H1 (cell line): ENCODE data around the gene PHF3. TPM values are rescaled to one million over a fixed set of nuclear protein-coding genes. Genes with fewer than 3 reads are reported as not detected.

ENCODE experiments used
- ATF3 ChIP-seq: IDR thresholded peaks from 2 replicates; pipeline ENCODE4 v1.6.1; 2011; ENCODE audit warnings: low read depth, mild to moderate bottlenecking, low read length; ENCODE audit not compliant: insufficient read depth
- CBX8 ChIP-seq: fragments of 300-800, 300-1000 bp; sonication (generic); IDR thresholded peaks from 2 replicates; pipeline ENCODE4 v1.7.1; 2016; ENCODE audit warnings: low read depth, low read length, borderline replicate concordance
- CTBP2 ChIP-seq: IDR thresholded peaks from 2 replicates; pipeline ENCODE4 v1.7.0; 2011; ENCODE audit warnings: borderline replicate concordance, mild to moderate bottlenecking, moderate library complexity, mixed read lengths, low read length; ENCODE audit not compliant: insufficient read depth, insufficient read length
- HDAC6 ChIP-seq: IDR thresholded peaks from one replicate; pipeline ENCODE4 v1.7.1; 2012; ENCODE audit warnings: low read depth, mild to moderate bottlenecking, inconsistent platforms, low read length, moderate library complexity
- JUN ChIP-seq: IDR thresholded peaks from 2 replicates; pipeline ENCODE4 v1.6.1; 2011; ENCODE audit warnings: low read depth, mild to moderate bottlenecking, improper control_type of control experiment, low read length
- PHF8 ChIP-seq: fragments of 200-600 bp; sonication (generic); conservative IDR thresholded peaks from 2 replicates; pipeline ENCODE4 v1.7.1; 2012; ENCODE audit warnings: low read depth, mild to moderate bottlenecking, inconsistent platforms, low read length, moderate library complexity
- POU5F1 ChIP-seq: IDR thresholded peaks from 2 replicates; pipeline ENCODE4 v1.6.1; 2011; ENCODE audit warnings: low read depth, mild to moderate bottlenecking, low read length, moderate library complexity
- RFX5 ChIP-seq: IDR thresholded peaks from 2 replicates; pipeline ENCODE4 v1.6.1; 2011; ENCODE audit warnings: low read depth, low read length, improper control_type of control experiment, borderline replicate concordance
- TAF7 ChIP-seq: optimal IDR thresholded peaks from 2 replicates; pipeline ENCODE3; 2011; ENCODE audit warnings: low read depth, mild to moderate bottlenecking, inconsistent platforms, low read length, moderate library complexity, borderline replicate concordance
- TCF12 ChIP-seq: IDR thresholded peaks from 2 replicates; pipeline ENCODE4 v1.6.1; 2011; ENCODE audit warnings: low read depth, mild to moderate bottlenecking, low read length
- polyA plus RNA-seq, 7 experiments: library from polyadenylated mRNA; depleted of rRNA in 3 of 7; stranded (reverse) in 5 of 7; unstranded in 2 of 7; fragments of >200 nt in 5 of 7; fragments of 200-250 nt in 2 of 7; gene quantifications; 1 replicate in 5 of 7; 2 replicates in 1 of 7; 4 replicates in 1 of 7; pipeline versions ENCODE4 v1.2.1 to v1.2.3, GENCODE V29; 2011 to 2013; ENCODE audit warnings: missing spikeins in 2 of 7, mixed read lengths in 2 of 7
- total RNA-seq: library from RNA; stranded (reverse); fragmentation: NEBNext Ultra II Directional; extraction: Animal tissue kit (Norgen Biotek cat#: 25700); gene quantifications from 2 replicates; pipeline ENCODE4 v1.2.1, GENCODE V29; 2021
- TF ChIP-seq, protein P1 (sequence below): fragments of 300-600 bp; sonication (generic); IDR thresholded peaks from 2 replicates; pipeline ENCODE4 v1.7.1; 2012; ENCODE audit warnings: low read length, moderate library complexity, mild to moderate bottlenecking, inconsistent platforms; ENCODE audit not compliant: insufficient replicate concordance

PHF3 gene
- total and polyA plus RNA-seq, 2 of the 8 experiments (the other 6 are each of a cell fraction or from before 2014, with no cell fraction given) = 10.1 to 69.3 TPM

DNA sequence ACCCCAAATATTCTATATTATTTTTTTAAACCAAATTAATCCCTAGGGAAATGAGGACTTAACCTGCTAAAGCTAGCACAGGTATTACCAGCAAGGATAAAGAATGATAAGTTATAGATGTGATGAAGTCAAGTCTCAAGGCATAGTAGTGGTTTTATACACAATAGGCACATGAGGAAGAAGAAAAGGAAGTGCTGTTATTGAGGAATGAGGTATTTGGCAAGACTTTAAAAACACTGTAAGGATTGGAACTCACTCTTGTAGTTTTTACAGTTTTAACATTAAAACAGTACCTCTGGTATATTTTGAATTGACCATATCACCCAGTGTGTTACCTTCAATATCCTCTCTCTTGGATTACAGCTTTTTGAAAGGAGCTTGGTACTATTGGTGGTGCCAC is 54.6 kb downstream of the PHF3 start (continued):
- TF ChIP-seq, protein P1, sequence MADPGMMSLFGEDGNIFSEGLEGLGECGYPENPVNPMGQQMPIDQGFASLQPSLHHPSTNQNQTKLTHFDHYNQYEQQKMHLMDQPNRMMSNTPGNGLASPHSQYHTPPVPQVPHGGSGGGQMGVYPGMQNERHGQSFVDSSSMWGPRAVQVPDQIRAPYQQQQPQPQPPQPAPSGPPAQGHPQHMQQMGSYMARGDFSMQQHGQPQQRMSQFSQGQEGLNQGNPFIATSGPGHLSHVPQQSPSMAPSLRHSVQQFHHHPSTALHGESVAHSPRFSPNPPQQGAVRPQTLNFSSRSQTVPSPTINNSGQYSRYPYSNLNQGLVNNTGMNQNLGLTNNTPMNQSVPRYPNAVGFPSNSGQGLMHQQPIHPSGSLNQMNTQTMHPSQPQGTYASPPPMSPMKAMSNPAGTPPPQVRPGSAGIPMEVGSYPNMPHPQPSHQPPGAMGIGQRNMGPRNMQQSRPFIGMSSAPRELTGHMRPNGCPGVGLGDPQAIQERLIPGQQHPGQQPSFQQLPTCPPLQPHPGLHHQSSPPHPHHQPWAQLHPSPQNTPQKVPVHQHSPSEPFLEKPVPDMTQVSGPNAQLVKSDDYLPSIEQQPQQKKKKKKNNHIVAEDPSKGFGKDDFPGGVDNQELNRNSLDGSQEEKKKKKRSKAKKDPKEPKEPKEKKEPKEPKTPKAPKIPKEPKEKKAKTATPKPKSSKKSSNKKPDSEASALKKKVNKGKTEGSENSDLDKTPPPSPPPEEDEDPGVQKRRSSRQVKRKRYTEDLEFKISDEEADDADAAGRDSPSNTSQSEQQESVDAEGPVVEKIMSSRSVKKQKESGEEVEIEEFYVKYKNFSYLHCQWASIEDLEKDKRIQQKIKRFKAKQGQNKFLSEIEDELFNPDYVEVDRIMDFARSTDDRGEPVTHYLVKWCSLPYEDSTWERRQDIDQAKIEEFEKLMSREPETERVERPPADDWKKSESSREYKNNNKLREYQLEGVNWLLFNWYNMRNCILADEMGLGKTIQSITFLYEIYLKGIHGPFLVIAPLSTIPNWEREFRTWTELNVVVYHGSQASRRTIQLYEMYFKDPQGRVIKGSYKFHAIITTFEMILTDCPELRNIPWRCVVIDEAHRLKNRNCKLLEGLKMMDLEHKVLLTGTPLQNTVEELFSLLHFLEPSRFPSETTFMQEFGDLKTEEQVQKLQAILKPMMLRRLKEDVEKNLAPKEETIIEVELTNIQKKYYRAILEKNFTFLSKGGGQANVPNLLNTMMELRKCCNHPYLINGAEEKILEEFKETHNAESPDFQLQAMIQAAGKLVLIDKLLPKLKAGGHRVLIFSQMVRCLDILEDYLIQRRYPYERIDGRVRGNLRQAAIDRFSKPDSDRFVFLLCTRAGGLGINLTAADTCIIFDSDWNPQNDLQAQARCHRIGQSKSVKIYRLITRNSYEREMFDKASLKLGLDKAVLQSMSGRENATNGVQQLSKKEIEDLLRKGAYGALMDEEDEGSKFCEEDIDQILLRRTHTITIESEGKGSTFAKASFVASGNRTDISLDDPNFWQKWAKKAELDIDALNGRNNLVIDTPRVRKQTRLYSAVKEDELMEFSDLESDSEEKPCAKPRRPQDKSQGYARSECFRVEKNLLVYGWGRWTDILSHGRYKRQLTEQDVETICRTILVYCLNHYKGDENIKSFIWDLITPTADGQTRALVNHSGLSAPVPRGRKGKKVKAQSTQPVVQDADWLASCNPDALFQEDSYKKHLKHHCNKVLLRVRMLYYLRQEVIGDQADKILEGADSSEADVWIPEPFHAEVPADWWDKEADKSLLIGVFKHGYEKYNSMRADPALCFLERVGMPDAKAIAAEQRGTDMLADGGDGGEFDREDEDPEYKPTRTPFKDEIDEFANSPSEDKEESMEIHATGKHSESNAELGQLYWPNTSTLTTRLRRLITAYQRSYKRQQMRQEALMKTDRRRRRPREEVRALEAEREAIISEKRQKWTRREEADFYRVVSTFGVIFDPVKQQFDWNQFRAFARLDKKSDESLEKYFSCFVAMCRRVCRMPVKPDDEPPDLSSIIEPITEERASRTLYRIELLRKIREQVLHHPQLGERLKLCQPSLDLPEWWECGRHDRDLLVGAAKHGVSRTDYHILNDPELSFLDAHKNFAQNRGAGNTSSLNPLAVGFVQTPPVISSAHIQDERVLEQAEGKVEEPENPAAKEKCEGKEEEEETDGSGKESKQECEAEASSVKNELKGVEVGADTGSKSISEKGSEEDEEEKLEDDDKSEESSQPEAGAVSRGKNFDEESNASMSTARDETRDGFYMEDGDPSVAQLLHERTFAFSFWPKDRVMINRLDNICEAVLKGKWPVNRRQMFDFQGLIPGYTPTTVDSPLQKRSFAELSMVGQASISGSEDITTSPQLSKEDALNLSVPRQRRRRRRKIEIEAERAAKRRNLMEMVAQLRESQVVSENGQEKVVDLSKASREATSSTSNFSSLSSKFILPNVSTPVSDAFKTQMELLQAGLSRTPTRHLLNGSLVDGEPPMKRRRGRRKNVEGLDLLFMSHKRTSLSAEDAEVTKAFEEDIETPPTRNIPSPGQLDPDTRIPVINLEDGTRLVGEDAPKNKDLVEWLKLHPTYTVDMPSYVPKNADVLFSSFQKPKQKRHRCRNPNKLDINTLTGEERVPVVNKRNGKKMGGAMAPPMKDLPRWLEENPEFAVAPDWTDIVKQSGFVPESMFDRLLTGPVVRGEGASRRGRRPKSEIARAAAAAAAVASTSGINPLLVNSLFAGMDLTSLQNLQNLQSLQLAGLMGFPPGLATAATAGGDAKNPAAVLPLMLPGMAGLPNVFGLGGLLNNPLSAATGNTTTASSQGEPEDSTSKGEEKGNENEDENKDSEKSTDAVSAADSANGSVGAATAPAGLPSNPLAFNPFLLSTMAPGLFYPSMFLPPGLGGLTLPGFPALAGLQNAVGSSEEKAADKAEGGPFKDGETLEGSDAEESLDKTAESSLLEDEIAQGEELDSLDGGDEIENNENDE = no peak
- TF ChIP-seq TCF12 (no peak), ATF3 (no peak), PHF8 (no peak), CBX8 (no peak), RFX5 (no peak), POU5F1 (no peak), CTBP2 (no peak), HDAC6 (no peak), TAF7 (no peak), JUN (no peak)
